GM23248 (cell line): ENCODE data around the gene EFCAB5.

ENCODE experiments used
- EZH2 ChIP-seq: fragments of 200-600 bp; sonication (generic); IDR thresholded peaks from 2 replicates; pipeline ENCODE4 v1.6.1; 2018; ENCODE audit warnings: antibody characterized with exemption, mild to moderate bottlenecking; ENCODE audit not compliant: insufficient read depth, poor library complexity, severe bottlenecking
- EZH2phosphoT487 ChIP-seq: fragments of 200-600 bp; sonication (generic); IDR thresholded peaks from 2 replicates; pipeline ENCODE4 v1.6.1; 2018; ENCODE audit warnings: antibody characterized with exemption, moderate library complexity, mild to moderate bottlenecking, low read depth; ENCODE audit not compliant: insufficient read depth

DNA sequence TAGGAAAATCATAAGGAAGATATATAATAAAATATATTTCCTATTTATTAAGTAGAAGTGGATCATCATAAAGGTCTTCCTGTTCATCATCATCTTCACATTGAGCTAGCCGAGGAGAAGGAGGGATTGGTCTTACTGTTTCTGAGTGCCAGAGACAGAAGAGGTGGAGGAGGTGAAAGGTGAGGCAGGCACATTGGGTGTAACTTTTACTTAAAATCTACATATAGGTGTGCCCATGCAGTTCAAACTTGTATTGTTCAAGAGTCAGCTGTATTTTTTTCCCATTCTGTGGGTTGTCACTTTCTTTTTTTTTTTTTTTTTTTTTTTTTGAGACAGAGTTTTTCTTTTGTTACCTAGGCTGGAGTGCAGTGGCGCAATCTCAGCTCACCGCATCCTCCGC lies 210.0 kb downstream of the EFCAB5 start:
- TF ChIP-seq EZH2phosphoT487 (no peak), EZH2 (no peak)
